Kidney (tissue), 14 donors: ENCODE results near the gene CHN2. TPM values are rescaled to one million over a fixed set of nuclear protein-coding genes. Genes with fewer than 3 reads are reported as not detected.

Experiments used
- DNase-seq, 5 donors: peaks; one replicate each; pipeline ENCODE4 v3.0.0-alpha.2; 2013 to 2020
- FAIRE-seq: peaks from 2 replicates; lab custom pipeline; 2012; peaks lifted over from hg19 to GRCh38; lab: Jason Lieb, UNC
- H3K27ac ChIP-seq, 2 donors: one replicate each; pipeline ENCODE4 v1.7.0; 2013; ENCODE audit warnings: low read depth in 2 of 2, low read length in 2 of 2, inconsistent platforms in 1 of 2
- H3K27me3 ChIP-seq: one replicate; pipeline ENCODE4 v1.7.1; 2013; ENCODE audit warnings: low read length, inconsistent platforms; ENCODE audit not compliant: control insufficient read depth, insufficient read depth
- H3K36me3 ChIP-seq, 3 donors: one replicate each; pipeline versions ENCODE4 v1.7.0 to v1.7.1; 2013; ENCODE audit warnings: low read length in 3 of 3, control low read depth in 1 of 3, inconsistent platforms in 1 of 3; ENCODE audit not compliant: insufficient read depth in 3 of 3, control insufficient read depth in 2 of 3
- H3K4me1 ChIP-seq, 3 donors: one replicate each; pipeline versions ENCODE4 v1.7.0 to v1.7.1; 2013; ENCODE audit warnings: low read length in 3 of 3, inconsistent platforms in 1 of 3, low read depth in 1 of 3; ENCODE audit not compliant: control insufficient read depth in 2 of 3, insufficient read depth in 2 of 3
- H3K4me3 ChIP-seq, 3 donors: one replicate each; pipeline versions ENCODE4 v1.7.0 to v1.8.1; 2013; ENCODE audit warnings: low read length in 3 of 3, control low read depth in 1 of 3, inconsistent platforms in 1 of 3
- H3K9ac ChIP-seq, 3 donors: one replicate each; pipeline versions ENCODE4 v1.7.0 to v1.7.1; 2013; ENCODE audit warnings: low read length in 3 of 3, control low read depth in 1 of 3, inconsistent platforms in 1 of 3
- H3K9me3 ChIP-seq, 3 donors: one replicate each; pipeline versions ENCODE4 v1.7.0 to v1.7.1; 2013; ENCODE audit warnings: low read length in 3 of 3, control low read depth in 1 of 3, inconsistent platforms in 1 of 3; ENCODE audit not compliant: control insufficient read depth in 2 of 3, insufficient read depth in 1 of 3
- intact Hi-C: fragments of 100-400 bp; cut with DNase I; formaldehyde crosslinking; loops from one replicate; pipeline ENCODE4 v1.11.1; 2022
- polyA plus RNA-seq: library from polyadenylated mRNA; stranded (reverse); fragments of 350-450 nt; fragmentation: Illumina TruSeq; extraction: RNeasy Lipid Tissue Mini Kit (QIAGEN cat#74804); gene quantifications from one replicate; pipeline ENCODE4 v1.2.3, GENCODE V29; 2014; ENCODE audit warnings: low read depth, low replicate concordance; ENCODE audit not compliant: insufficient read depth
- total RNA-seq: library from RNA; stranded (reverse); fragmentation: NEBNext Ultra II Directional; extraction: Animal tissue kit (Norgen Biotek cat#: 25700); gene quantifications from one replicate; pipeline ENCODE4 v1.2.1, GENCODE V29; 2021
- TF ChIP-seq, protein P1 (sequence below): IDR thresholded peaks from 3 replicates; pipeline ENCODE4 v1.5.1; 2012; ENCODE audit warnings: mild to moderate bottlenecking, moderate library complexity, borderline replicate concordance; ENCODE audit not compliant: insufficient read depth; ENCODE audit errors: extremely low read depth
- donor health status: control.
- donor health status: control.
- donor health status: control.
- donor health status: control.
- donor health status: control.
- donor health status: DM: yes; HTN: yes; CAD: no.
- donor health status: Normal renal cell carcinoma (clear cell type).

Gene CHN2
- total and polyA plus RNA-seq, 2 donors from 2014 or later = 7.4 to 22.5 TPM

DNA sequence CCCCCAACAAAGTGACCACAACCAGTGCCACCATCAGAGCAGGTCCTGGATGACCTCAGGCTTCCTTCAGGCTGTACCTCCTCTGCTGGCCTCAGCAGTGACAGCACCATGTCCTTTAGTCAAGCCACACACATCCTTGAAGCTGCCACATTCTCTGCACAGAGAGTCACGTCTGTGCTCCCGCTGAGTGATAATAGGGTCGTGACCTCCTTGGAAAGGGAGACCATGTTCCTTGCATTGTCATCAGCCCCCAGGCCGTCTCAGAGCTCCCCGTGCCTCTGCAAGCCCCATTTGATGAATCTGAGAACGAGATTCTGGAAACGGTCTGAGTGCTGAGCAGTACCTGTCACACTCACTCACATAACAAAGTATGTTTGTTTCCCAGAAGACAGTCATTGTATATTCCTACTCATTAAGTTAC is 262.6 kb downstream of the CHN2 start:
- H3K9me3 ChIP-seq = no peaks in the 10 kb centered on the region
- FAIRE-seq (no peak), DNase-seq (peak in 2 of 5 donors; percentile 32 to 45)
- TF ChIP-seq, protein P1, sequence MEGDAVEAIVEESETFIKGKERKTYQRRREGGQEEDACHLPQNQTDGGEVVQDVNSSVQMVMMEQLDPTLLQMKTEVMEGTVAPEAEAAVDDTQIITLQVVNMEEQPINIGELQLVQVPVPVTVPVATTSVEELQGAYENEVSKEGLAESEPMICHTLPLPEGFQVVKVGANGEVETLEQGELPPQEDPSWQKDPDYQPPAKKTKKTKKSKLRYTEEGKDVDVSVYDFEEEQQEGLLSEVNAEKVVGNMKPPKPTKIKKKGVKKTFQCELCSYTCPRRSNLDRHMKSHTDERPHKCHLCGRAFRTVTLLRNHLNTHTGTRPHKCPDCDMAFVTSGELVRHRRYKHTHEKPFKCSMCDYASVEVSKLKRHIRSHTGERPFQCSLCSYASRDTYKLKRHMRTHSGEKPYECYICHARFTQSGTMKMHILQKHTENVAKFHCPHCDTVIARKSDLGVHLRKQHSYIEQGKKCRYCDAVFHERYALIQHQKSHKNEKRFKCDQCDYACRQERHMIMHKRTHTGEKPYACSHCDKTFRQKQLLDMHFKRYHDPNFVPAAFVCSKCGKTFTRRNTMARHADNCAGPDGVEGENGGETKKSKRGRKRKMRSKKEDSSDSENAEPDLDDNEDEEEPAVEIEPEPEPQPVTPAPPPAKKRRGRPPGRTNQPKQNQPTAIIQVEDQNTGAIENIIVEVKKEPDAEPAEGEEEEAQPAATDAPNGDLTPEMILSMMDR = no peak
- H3K4me1 ChIP-seq = peaks cover 0 to 4% (median 4%) of the 10 kb centered on the region in 3 donors
- H3K27ac ChIP-seq = no peak overlapping the region
- H3K36me3 ChIP-seq = no peaks in the 10 kb centered on the region
- intact Hi-C loops = no loop called here
- no peaks in the 10 kb centered on the region for H3K27me3 ChIP-seq
- no peak overlapping the region for H3K4me3 ChIP-seq
- H3K9ac ChIP-seq = no peak overlapping the region

GRCh38 chr7:29457565-29458011 is 263.0 kb downstream of the CHN2 start:
- H3K4me3 ChIP-seq = no peak overlapping the region

GRCh38 chr7:29458933-29459332 is 264.4 kb downstream of the CHN2 start:
- Histone ChIP-seq H3K9ac (no peak overlapping the region), H3K27me3 (no peaks in the 10 kb centered on the region), H3K36me3 (no peaks in the 10 kb centered on the region), H3K9me3 (no peaks in the 10 kb centered on the region), H3K4me1 (peaks cover 0 to 4% (median 4%) of the 10 kb centered on the region in 3 donors), H3K27ac (no peak overlapping the region), H3K4me3 (no peak overlapping the region)
- peak in 3 of 5 donors; percentile 53 to 66 (median 66) for DNase-seq
- intact Hi-C loops = no loop called here
- FAIRE-seq = no peak
- TF ChIP-seq, protein P1 = no peak

More at GRCh38 chr7:29457565-29458011, 263.0 kb downstream of the CHN2 start:
- TF ChIP-seq, protein P1 = no peak
- Histone ChIP-seq H3K9me3 (no peaks in the 10 kb centered on the region), H3K9ac (no peak overlapping the region), H3K4me1 (peaks cover 0 to 4% (median 4%) of the 10 kb centered on the region in 3 donors), H3K27ac (no peak overlapping the region), H3K36me3 (no peaks in the 10 kb centered on the region), H3K27me3 (no peaks in the 10 kb centered on the region)
- FAIRE-seq (no peak), DNase-seq (peak in 4 of 5 donors; percentile 74 to 90 (median 85))
- intact Hi-C loops = no loop called here

DNA sequence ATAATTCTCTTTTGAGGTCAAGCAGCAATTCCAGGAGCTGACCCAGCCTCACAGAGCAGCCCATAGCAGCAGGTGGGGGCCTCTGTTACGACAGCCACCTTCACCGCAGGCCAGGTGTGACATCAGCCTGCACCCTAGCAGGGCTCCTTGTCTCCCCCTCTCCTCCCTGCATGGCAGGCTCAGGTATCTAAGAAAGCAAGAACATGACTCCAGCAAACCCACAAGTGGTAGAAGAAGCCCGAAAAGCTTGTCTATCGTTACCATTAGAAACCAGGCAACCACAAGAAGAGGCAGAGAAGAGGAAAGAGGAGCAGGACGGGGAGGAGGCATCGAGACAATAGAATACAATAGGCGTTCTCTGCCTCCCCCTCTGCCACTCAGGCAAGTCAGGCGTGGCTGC is 265.0 kb downstream of the CHN2 start:
- no peaks in the 10 kb centered on the region for H3K36me3 ChIP-seq
- TF ChIP-seq, protein P1 = no peak
- DNase-seq (peak in 4 of 5 donors; percentile 52 to 69 (median 64)), FAIRE-seq (no peak)
- H3K27ac ChIP-seq = no peak overlapping the region
- H3K9ac ChIP-seq = no peak overlapping the region
- H3K4me3 ChIP-seq = no peak overlapping the region
- no peaks in the 10 kb centered on the region for H3K9me3 ChIP-seq
- H3K27me3 ChIP-seq = no peaks in the 10 kb centered on the region
- intact Hi-C loops = no loop called here
- peaks cover 0 to 4% (median 4%) of the 10 kb centered on the region in 3 donors for H3K4me1 ChIP-seq
